SK-N-SH (cell line): ENCODE results near the gene LARGE1. TPM values are rescaled to one million over a fixed set of nuclear protein-coding genes. Genes with fewer than 3 reads are reported as not detected.
A peak's percentile ranks its signal among the peaks of the same experiment; 100 is the strongest.

Source experiments
- CTCF ChIA-PET: fragments of 300-600, 350-600 bp; formaldehyde crosslinking; extraction: SDS; loops from one replicate; lab custom pipeline; 2021; lab: Yijun Ruan, JAX
- POLR2A ChIA-PET: fragments of 350-600 bp; sonication (Branson Sonifier 250); formaldehyde crosslinking; extraction: SDS; loops from one replicate; lab custom pipeline; 2020; ENCODE audit warnings: antibody characterized with exemption, inconsistent platforms; lab: Yijun Ruan, JAX
- DNase-seq: peaks from one replicate; pipeline ENCODE4 v3.0.0; 2012
- H2AFZ ChIP-seq: fragments of 200-600 bp; sonication (generic); 2 replicates; pipeline ENCODE4 v1.8.1; 2016; ENCODE audit warnings: antibody characterized with exemption, mild to moderate bottlenecking, low read depth
- H3F3A ChIP-seq: fragments of 200-600 bp; sonication (generic); replicated peaks from 2 replicates; pipeline ENCODE3; 2016; ENCODE audit warnings: antibody characterized with exemption, mild to moderate bottlenecking; ENCODE audit not compliant: insufficient read depth
- H3K27ac ChIP-seq, 2 experiments: fragments of 200-500 bp in 1 of 2; fragments of 200-600 bp in 1 of 2; sonication (Bioruptor generic) in 1 of 2; sonication (generic), shearing (Covaris generic) in 1 of 2; 2 replicates each; pipeline versions ENCODE4 v1.5.1 to v1.6.1; 2014 to 2016; ENCODE audit warnings: low read depth in 2 of 2, inconsistent platforms in 1 of 2, low read length in 1 of 2, mild to moderate bottlenecking in 1 of 2, mixed read lengths in 1 of 2
- H3K27me3 ChIP-seq: fragments of 200-600 bp; sonication (generic), shearing (Covaris generic); 2 replicates; pipeline ENCODE4 v1.6.1; 2016; ENCODE audit warnings: mixed run types; ENCODE audit not compliant: insufficient read depth
- H3K36me3 ChIP-seq, 2 experiments: fragments of 200-500 bp in 1 of 2; fragments of 200-600 bp in 1 of 2; sonication (Bioruptor generic) in 1 of 2; sonication (generic) in 1 of 2; replicated peaks in 1 of 2; 2 replicates each; pipeline versions ENCODE3 to v1.5.1; 2014 to 2016; ENCODE audit warnings: low read length in 1 of 2, mild to moderate bottlenecking in 1 of 2; ENCODE audit not compliant: insufficient read depth in 2 of 2, control insufficient read depth in 1 of 2
- H3K4me1 ChIP-seq, 2 experiments: fragments of 200-500 bp in 1 of 2; fragments of 200-600 bp in 1 of 2; sonication (Bioruptor generic) in 1 of 2; sonication (generic), shearing (Covaris generic) in 1 of 2; 2 replicates each; pipeline versions ENCODE4 v1.5.1 to v1.6.1; 2014 to 2016; ENCODE audit warnings: low read depth in 1 of 2, low read length in 1 of 2, mixed run types in 1 of 2; ENCODE audit not compliant: insufficient read depth in 2 of 2, control insufficient read depth in 1 of 2
- H3K4me2 ChIP-seq: fragments of 200-600 bp; sonication (generic), shearing (Covaris generic); 2 replicates; pipeline ENCODE4 v1.6.1; 2017; ENCODE audit warnings: mixed run types
- H3K4me3 ChIP-seq, 2 experiments: fragments of 200-500 bp in 1 of 2; fragments of 200-600 bp in 1 of 2; sonication (Bioruptor generic) in 1 of 2; sonication (generic), shearing (Covaris generic) in 1 of 2; 2 replicates each; pipeline versions ENCODE4 v1.5.1 to v1.8.1; 2014 to 2016; ENCODE audit warnings: low read depth in 2 of 2, inconsistent platforms in 1 of 2, low read length in 1 of 2, mild to moderate bottlenecking in 1 of 2, mixed read lengths in 1 of 2, moderate library complexity in 1 of 2
- H3K79me2 ChIP-seq: fragments of 200-600 bp; sonication (generic); 2 replicates; pipeline ENCODE4 v1.8.1; 2017; ENCODE audit warnings: mild to moderate bottlenecking; ENCODE audit not compliant: insufficient read depth
- H3K9ac ChIP-seq: fragments of 200-600 bp; sonication (generic); 2 replicates; pipeline ENCODE4 v1.6.1; 2017; ENCODE audit warnings: mixed run types
- H3K9me2 ChIP-seq: fragments of 200-600 bp; sonication (generic); 2 replicates; pipeline ENCODE4 v1.6.1; 2017; ENCODE audit warnings: mixed run types
- H3K9me3 ChIP-seq: fragments of 200-600 bp; sonication (generic); 2 replicates; pipeline ENCODE4 v1.6.1; 2017; ENCODE audit warnings: mixed run types, mild to moderate bottlenecking, moderate library complexity
- H4K20me1 ChIP-seq: fragments of 200-600 bp; sonication (generic); 2 replicates; pipeline ENCODE4 v1.6.1; 2017; ENCODE audit warnings: mild to moderate bottlenecking, mixed run types; ENCODE audit not compliant: insufficient read depth
- CHD2 ChIP-seq: fragments of 150-350 bp; IDR thresholded peaks from 2 replicates; pipeline ENCODE4 v1.6.1; 2018; ENCODE audit warnings: low read length; ENCODE audit not compliant: partially characterized antibody
- ELF1 ChIP-seq: IDR thresholded peaks from 2 replicates; pipeline ENCODE4 v1.4.0; 2012
- FOSL2 ChIP-seq: IDR thresholded peaks from 2 replicates; pipeline ENCODE4 v1.4.0; 2012; ENCODE audit warnings: low read depth, mild to moderate bottlenecking, moderate library complexity, borderline replicate concordance
- FOXJ3 ChIP-seq: sonication (generic); formaldehyde crosslinking; IDR thresholded peaks from 2 replicates; pipeline ENCODE4 v1.5.1; 2020; ENCODE audit warnings: mild to moderate bottlenecking, missing genetic modification reagents
- GABPA ChIP-seq: IDR thresholded peaks from 2 replicates; pipeline ENCODE4 v1.4.0; 2012; ENCODE audit warnings: low read depth, mild to moderate bottlenecking
- GATA2 ChIP-seq: sonication (generic); formaldehyde crosslinking; IDR thresholded peaks from 2 replicates; pipeline ENCODE4 v1.5.0; 2020; ENCODE audit warnings: mild to moderate bottlenecking, missing genetic modification reagents
- IRF3 ChIP-seq: fragments of 150-350 bp; IDR thresholded peaks from 2 replicates; pipeline ENCODE4 v1.6.1; 2016; ENCODE audit warnings: mild to moderate bottlenecking, low read depth, low read length
- MAX ChIP-seq: IDR thresholded peaks from 2 replicates; pipeline ENCODE4 v1.4.0; 2012; ENCODE audit warnings: low read depth
- MEF2A ChIP-seq: IDR thresholded peaks from 2 replicates; pipeline ENCODE4 v1.4.0; 2012; ENCODE audit warnings: low read depth, borderline replicate concordance
- POLR2AphosphoS5 ChIP-seq: IDR thresholded peaks from 2 replicates; pipeline ENCODE4 v1.6.1; 2012; ENCODE audit warnings: low read depth, low read length
- RAD21 ChIP-seq: IDR thresholded peaks from 2 replicates; pipeline ENCODE4 v1.6.1; 2012; ENCODE audit warnings: mild to moderate bottlenecking, low read length
- REST ChIP-seq: IDR thresholded peaks from 2 replicates; pipeline ENCODE4 v1.6.1; 2012; ENCODE audit warnings: mild to moderate bottlenecking, low read depth, low read length, moderate library complexity
- RFX5 ChIP-seq: IDR thresholded peaks from 2 replicates; pipeline ENCODE4 v1.6.1; 2012; ENCODE audit warnings: mild to moderate bottlenecking, improper control_type of control experiment, low read length
- RXRA ChIP-seq: IDR thresholded peaks from 2 replicates; pipeline ENCODE4 v1.4.0; 2012; ENCODE audit warnings: low read depth, mild to moderate bottlenecking, borderline replicate concordance
- SMC3 ChIP-seq: IDR thresholded peaks from 2 replicates; pipeline ENCODE4 v1.6.1; 2012; ENCODE audit warnings: low read depth, low read length, improper control_type of control experiment
- TCF12 ChIP-seq: IDR thresholded peaks from 2 replicates; pipeline ENCODE4 v1.4.0; 2012
- TEAD4 ChIP-seq: IDR thresholded peaks from 2 replicates; pipeline ENCODE4 v1.4.0; 2012; ENCODE audit warnings: mild to moderate bottlenecking, borderline replicate concordance; ENCODE audit not compliant: insufficient read depth
- USF1 ChIP-seq: IDR thresholded peaks from 2 replicates; pipeline ENCODE4 v1.4.0; 2012; ENCODE audit warnings: low read depth, borderline replicate concordance
- YY1 ChIP-seq: IDR thresholded peaks from 2 replicates; pipeline ENCODE4 v1.4.0; 2012; ENCODE audit warnings: low read depth, mild to moderate bottlenecking
- ZBTB33 ChIP-seq: IDR thresholded peaks from 2 replicates; pipeline ENCODE4 v1.4.0; 2012; ENCODE audit warnings: low read depth, borderline replicate concordance
- whole genome bisulfite sequencing: methylation state at CpG from one replicate; pipeline ENCODE4 v1.1.6; 2017; ENCODE audit warnings: low lambda C conversion rate; 5-methylcytosine and 5-hydroxymethylcytosine counted together
- polyA plus RNA-seq, 3 experiments: library from polyadenylated mRNA; depleted of rRNA; stranded (reverse); fragments of >200 nt; gene quantifications; 2 replicates each; pipeline ENCODE4 v1.2.3, GENCODE V29; 2012

The LARGE1 gene
- polyA plus RNA-seq, 1 of the 3 experiments (the other 2 are of a cell fraction) = 1.1 TPM

- WGBS = 45% methylated on average over 17 of the region's 57 CpGs
- POLR2A ChIA-PET = no interaction called here
Measured at GRCh38 chr22:33919391-33920196, 682 bp downstream of the LARGE1 start.

More at GRCh38 chr22:33919391-33920196, 682 bp downstream of the LARGE1 start:
- peaks cover 6% of the 10 kb centered on the region for H3F3A ChIP-seq
- no peaks in the 10 kb centered on the region for H3K9me2 ChIP-seq
- H2AFZ ChIP-seq = peak overlapping the region; percentile 72
- TF ChIP-seq GATA2 (CRISPR knock-in tag) = no peak
- no peak for TF ChIP-seq POLR2AphosphoS5
- no peak for TF ChIP-seq YY1
- no peak for TF ChIP-seq FOSL2
- no peak for TF ChIP-seq TCF12
- no peak for TF ChIP-seq GABPA
- no peak for TF ChIP-seq REST
- TF ChIP-seq CHD2 = no peak
- no peak for TF ChIP-seq SMC3
- TF ChIP-seq MEF2A = no peak
- no peak for TF ChIP-seq RAD21
- TF ChIP-seq IRF3 = no peak
- no peak for TF ChIP-seq MAX
- TF ChIP-seq RFX5 = no peak
- no peak for TF ChIP-seq ELF1
- no peak for TF ChIP-seq ZBTB33
- TF ChIP-seq USF1 = no peak
- TF ChIP-seq FOXJ3 (CRISPR knock-in tag) = no peak
- no peak for TF ChIP-seq RXRA
- no peak for TF ChIP-seq TEAD4
- CTCF ChIA-PET = interaction anchor here (0.5 to 1.3 kb wide), 6 partner anchors 11 to 1731 kb away, joined by 3 to 5 read pairs (median 3); no protein-coding TSS in a partner anchor
- 0 out of 2 replicates have a peak, but pooled peaks cover 9% of the 10 kb centered on the region for H4K20me1 ChIP-seq
- H3K36me3 ChIP-seq = no peaks in the 10 kb centered on the region
- DNase-seq = peak; percentile 31
- H3K4me1 ChIP-seq = peaks cover 0 to 21% of the 10 kb centered on the region in 2 experiments; a peak in 2 of 4 replicates
- peak overlapping the region; percentile 44; the same call in 1 of the 2 replicates for H3K9ac ChIP-seq
- H3K27ac ChIP-seq = no peak overlapping the region
- H3K27me3 ChIP-seq = no peaks in the 10 kb centered on the region; the same call in 1 of the 2 replicates
- no peaks in the 10 kb centered on the region for H3K79me2 ChIP-seq
- H3K4me3 ChIP-seq = peak overlapping the region; percentile 54 to 71
- no peaks in the 10 kb centered on the region for H3K9me3 ChIP-seq
- peak overlapping the region; percentile 97 for H3K4me2 ChIP-seq
